LNCaP clone FGC (cell line): ENCODE measurements around the gene EVI5.

Experiments used
- DNase-seq: peaks from one replicate; pipeline ENCODE4 v3.0.0-alpha.2; 2011; ENCODE audit warnings: low read depth
- H3K4me3 ChIP-seq: 2 replicates; pipeline ENCODE4 v1.5.1; 2011; ENCODE audit warnings: mild to moderate bottlenecking, low read depth, low read length, control low read depth
- TF ChIP-seq, protein P1 (sequence below): IDR thresholded peaks from 2 replicates; pipeline ENCODE4 v1.5.1; 2012; ENCODE audit warnings: mild to moderate bottlenecking; ENCODE audit not compliant: control insufficient read depth, insufficient read depth; ENCODE audit errors: extremely low read depth

EVI5 gene

DNA sequence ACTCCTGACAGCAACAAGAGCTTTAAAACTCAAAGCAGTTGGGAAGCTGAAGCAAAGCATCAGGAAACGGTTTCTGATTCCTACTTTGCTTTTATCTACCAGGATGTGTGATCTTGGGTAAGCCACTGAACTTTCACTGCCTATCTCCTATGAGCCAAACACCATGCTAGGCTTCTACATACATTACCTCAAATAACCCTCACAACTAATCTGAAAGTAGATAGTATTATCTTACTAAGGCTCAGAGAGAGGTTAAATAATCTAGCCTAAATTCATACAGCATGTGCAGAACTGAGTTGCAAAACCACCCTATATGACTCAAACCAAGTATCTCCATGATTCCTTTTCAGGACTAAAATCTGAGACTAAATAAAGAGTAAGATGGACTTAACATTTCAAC is 83.8 kb downstream of the EVI5 start:
- TF ChIP-seq, protein P1, sequence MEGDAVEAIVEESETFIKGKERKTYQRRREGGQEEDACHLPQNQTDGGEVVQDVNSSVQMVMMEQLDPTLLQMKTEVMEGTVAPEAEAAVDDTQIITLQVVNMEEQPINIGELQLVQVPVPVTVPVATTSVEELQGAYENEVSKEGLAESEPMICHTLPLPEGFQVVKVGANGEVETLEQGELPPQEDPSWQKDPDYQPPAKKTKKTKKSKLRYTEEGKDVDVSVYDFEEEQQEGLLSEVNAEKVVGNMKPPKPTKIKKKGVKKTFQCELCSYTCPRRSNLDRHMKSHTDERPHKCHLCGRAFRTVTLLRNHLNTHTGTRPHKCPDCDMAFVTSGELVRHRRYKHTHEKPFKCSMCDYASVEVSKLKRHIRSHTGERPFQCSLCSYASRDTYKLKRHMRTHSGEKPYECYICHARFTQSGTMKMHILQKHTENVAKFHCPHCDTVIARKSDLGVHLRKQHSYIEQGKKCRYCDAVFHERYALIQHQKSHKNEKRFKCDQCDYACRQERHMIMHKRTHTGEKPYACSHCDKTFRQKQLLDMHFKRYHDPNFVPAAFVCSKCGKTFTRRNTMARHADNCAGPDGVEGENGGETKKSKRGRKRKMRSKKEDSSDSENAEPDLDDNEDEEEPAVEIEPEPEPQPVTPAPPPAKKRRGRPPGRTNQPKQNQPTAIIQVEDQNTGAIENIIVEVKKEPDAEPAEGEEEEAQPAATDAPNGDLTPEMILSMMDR, result no peak
- no peak overlapping the region for H3K4me3 ChIP-seq
- DNase-seq, result no peak

DNA sequence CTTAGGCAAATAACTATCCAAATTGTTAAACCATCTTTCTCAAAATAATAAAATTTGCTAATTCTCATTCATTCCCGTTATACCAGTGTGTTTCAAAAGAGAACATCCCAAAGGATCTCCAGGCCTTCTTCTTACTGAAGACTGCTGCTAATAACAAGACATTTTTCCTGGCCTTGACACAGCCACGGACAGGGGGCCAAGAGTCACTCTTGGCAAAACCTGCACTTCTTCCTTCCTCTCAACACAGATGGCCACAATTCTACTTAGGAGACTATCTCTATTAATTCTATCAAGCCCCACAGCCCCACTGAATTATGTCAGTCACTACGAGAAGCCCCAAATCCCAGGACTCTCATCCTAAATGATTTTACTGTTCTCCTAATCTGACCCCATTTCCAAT is 86.0 kb downstream of the EVI5 start:
- no peak for DNase-seq
- TF ChIP-seq, protein P1, result no peak
- H3K4me3 ChIP-seq, result no peak overlapping the region

GRCh38 chr1:92695104-92695503 is 89.8 kb downstream of the EVI5 start:
- H3K4me3 ChIP-seq, result no peak overlapping the region
- DNase-seq, result no peak
- TF ChIP-seq, protein P1, result no peak

DNA sequence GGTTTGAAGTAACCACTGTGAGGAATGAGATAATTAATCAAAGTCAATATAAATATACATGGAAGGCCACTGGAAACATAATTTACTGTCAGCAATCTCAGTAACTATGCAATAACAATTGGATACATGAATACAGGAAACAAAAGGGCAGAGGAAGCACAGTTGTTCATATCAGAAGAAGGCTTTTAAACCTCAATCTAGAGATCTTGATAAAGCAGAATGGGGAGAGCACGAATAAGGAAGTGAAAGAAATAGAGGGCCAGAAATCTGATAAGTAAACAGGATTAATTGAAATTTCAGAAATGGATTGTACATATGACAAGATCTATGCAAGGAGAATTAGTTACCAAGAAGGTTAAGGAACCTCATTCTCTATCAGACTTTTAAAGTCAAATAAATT is 93.0 kb downstream of the EVI5 start:
- no peak overlapping the region for H3K4me3 ChIP-seq
- DNase-seq, result no peak
- TF ChIP-seq, protein P1, result no peak

DNA sequence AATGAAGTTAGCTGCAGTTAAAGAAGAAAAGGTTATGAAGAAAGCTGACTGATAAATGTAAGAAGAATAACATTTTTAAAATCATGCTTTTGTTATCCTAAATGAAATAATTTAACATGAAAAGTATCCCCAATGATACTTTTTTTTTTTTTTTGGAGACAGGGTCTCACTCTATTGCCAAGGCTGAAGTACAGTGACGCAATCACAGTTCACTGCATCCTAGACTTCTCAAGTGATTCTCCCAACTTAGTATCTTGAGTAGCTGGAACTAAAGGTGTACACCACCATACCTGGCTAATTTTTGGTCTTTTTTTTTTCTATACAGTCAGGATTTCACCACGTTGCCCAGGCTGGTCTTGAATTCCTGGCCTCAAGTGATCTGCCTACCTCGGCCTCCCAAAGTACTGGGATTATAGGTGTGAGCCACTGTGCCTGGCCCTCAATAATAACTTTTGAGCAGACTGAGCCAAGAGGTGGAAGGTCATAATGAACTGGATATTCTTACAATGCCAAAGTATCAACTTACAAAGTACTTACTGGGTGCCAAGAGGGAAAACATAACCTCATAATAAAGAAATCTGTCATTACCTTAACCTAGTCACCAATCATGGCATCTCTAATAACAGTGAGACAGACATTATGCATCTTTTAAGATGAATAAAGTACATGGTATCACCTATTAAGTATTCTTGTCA is 94.5 kb downstream of the EVI5 start:
- DNase-seq, result no peak
- TF ChIP-seq, protein P1, result no peak
- no peak overlapping the region for H3K4me3 ChIP-seq

DNA sequence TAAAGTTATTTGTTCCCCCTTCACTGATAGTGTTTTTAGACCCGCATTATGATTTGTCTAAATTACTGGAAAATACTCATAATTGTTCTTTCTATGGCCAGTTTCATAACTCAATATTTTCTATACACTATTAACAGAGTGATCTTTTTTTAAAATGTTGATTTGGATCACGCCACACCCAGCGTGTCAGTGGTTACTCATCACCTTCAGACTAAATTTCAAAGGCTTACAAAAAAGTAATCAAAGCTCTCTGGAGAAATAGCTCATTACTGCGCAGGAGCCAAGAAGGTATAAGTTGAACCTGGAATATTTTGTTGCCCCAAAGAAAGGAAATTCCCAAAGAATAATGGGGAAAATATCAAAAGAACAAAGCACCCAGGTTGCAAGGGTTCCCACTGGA is 104.9 kb downstream of the EVI5 start:
- H3K4me3 ChIP-seq, result no peak overlapping the region
- TF ChIP-seq, protein P1, result no peak
- no peak for DNase-seq

GRCh38 chr1:92663775-92664174 is 121.1 kb downstream of the EVI5 start:
- no peak for DNase-seq
- H3K4me3 ChIP-seq, result no peak overlapping the region
- TF ChIP-seq, protein P1, result no peak
